SK-N-MC (cell line): ENCODE measurements around the gene ZNF878.

Source experiments
- EZH2 ChIP-seq: fragments of 200-600 bp; sonication (generic); IDR thresholded peaks from one replicate; pipeline ENCODE4 v1.6.1; 2017; ENCODE audit warnings: antibody characterized with exemption
- POLR2AphosphoS5 ChIP-seq: IDR thresholded peaks from 2 replicates; pipeline ENCODE4 v1.6.1; 2012; ENCODE audit warnings: mild to moderate bottlenecking, low read depth, low read length, borderline replicate concordance

DNA sequence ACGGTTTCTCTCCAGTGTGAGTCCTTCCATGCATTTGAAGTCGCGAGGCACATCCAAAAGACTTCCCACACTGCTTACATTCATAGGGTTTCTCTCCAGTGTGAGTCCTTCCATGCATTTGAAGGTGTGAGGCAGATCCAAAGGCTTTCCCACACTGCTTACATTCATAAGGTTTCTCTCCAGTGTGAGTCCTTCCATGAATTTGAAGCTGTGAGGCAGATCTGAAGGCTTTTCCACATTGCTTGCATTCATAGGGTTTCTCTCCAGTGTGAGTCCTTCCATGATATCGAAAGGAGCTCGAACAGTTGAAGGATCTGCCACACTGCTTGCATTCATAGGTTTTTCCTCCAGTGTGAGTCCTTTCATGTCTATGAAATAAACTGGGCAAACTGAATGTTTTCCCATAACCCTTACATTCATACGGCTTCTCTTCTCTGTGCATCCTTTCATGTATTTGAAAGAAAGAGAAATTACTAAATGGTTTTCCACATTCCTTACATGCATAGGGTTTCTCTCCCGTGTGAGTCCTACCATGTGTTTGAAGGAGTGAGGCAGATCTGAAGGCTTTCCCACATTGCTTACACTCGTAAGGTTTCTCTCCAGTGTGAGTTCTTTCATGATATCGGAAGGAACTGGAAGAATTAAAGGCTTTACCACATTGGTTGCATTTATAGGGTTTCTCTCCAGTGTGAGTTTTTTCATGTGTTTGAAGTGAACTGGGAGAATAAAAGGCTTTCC is 37.6 kb downstream of the ZNF878 start:
- TF ChIP-seq EZH2 (no peak), POLR2AphosphoS5 (no peak)
